Heart left ventricle (tissue), 13 donors: Measurements from ENCODE around the gene COL8A2.

Source experiments
- POLR2A ChIP-seq, 2 donors: fragments of 450-650 bp; IDR thresholded peaks; one replicate each; pipeline ENCODE4 v1.6.1; 2017; ENCODE audit warnings: antibody characterized with exemption in 2 of 2, mild to moderate bottlenecking in 2 of 2, moderate library complexity in 2 of 2
- TF ChIP-seq, protein P1 (sequence below), 12 donors: fragments of 200-600 bp; sonication (generic) in 4 of 12; IDR thresholded peaks; one replicate each; pipeline versions ENCODE4 v1.5.0 to v1.8.0; 2018 to 2022; ENCODE audit warnings: antibody characterized with exemption in 12 of 12, mild to moderate bottlenecking in 5 of 12
- donor health status: ischemic (EF 13 %, LVEDD 7.1; RV severe dilation, severe dysfunction).
- donor health status: DM: no; HTN: yes; CAD: no.
- donor health status: DM: no; HTN: no; CAD: no.
- donor health status: ischemic (EF 25% LVEDD 6.9; RV normal size, moderate dysfunction).
- donor health status: ischemic (EF 25% LVEDD 5.7; RV mildly dilated, moderate dysfunction).
- donor health status: ischemic (EF 35%, LVEDD 5.7; RV mildly dilated, moderate dysfunction).
- donor health status: nonischemic (EF 11% LVEDD 7.7; RV severe dilation, severe dysfunction).
- donor health status: DM: yes; HTN: yes; CAD: no.
- donor health status: PGD.
- donor health status: ischemic (EF 29% LVEDD 5.4; RV normal size, mild dysfunction).
- donor health status: nonischemic (EF 23%, LVEDD 6.1; RV moderate dilation, normal function).

DNA sequence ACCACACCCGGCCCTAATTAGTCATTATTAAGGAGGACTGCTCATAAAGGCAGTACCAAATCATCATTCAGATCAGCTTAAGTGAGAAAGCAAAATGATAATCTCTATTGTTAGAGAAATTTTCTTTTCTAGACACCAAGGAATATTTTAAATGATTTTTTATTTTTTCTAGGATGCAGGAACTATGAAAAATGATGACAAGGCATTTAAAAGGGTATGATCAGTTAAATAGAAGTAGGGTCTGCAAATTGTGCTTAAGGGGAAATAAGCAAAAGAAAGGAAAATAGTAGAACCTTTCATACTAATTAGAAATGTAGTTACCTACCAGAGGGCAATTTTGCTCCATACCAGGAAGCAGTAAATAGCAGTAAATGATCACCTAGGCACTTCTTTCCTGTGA lies 62.7 kb downstream of the COL8A2 start:
- TF ChIP-seq, protein P1, sequence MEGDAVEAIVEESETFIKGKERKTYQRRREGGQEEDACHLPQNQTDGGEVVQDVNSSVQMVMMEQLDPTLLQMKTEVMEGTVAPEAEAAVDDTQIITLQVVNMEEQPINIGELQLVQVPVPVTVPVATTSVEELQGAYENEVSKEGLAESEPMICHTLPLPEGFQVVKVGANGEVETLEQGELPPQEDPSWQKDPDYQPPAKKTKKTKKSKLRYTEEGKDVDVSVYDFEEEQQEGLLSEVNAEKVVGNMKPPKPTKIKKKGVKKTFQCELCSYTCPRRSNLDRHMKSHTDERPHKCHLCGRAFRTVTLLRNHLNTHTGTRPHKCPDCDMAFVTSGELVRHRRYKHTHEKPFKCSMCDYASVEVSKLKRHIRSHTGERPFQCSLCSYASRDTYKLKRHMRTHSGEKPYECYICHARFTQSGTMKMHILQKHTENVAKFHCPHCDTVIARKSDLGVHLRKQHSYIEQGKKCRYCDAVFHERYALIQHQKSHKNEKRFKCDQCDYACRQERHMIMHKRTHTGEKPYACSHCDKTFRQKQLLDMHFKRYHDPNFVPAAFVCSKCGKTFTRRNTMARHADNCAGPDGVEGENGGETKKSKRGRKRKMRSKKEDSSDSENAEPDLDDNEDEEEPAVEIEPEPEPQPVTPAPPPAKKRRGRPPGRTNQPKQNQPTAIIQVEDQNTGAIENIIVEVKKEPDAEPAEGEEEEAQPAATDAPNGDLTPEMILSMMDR (IDR thresholded peaks at IDR 0.05): no peak
- no peak for TF ChIP-seq POLR2A (IDR thresholded peaks at IDR 0.05)
